NCI-H2196 (cell line): ENCODE data around the gene TMTC3.
"Not testable (repeated sequence)": the region's sequence is repeated elsewhere in the genome, so short reads cannot be mapped to it uniquely, and the experiment has no call there.

Experiments used
- DNase-seq: peaks from one replicate; lab custom pipeline; 2025; ENCODE audit not compliant: unreplicated experiment; lab: John Stamatoyannopoulos, UW

The TMTC3 gene

DNA sequence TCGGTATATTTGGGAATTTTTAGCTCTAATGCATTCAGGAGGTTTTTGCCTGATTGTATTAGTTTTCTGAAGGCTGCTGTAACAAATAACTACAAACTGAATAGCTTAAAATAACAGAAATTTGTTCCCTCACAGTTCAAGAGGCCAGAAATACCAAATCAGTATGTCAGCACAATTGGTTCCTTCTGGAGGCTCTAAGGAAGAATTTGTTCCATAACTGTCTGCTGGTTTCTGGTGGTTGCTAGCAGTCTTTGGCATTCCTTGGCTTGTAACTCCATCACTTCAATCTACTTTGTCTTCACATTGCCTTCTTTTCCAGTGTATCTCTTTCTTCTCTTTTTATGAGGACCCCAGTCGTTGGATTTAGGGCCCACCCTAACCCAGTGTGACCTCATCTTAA is 21.3 kb downstream of the TMTC3 start:
- DNase-seq = no peak

- DNase-seq = no peak
Observed at GRCh38 chr12:88166179-88166578, 24.1 kb downstream of the TMTC3 start.

DNA sequence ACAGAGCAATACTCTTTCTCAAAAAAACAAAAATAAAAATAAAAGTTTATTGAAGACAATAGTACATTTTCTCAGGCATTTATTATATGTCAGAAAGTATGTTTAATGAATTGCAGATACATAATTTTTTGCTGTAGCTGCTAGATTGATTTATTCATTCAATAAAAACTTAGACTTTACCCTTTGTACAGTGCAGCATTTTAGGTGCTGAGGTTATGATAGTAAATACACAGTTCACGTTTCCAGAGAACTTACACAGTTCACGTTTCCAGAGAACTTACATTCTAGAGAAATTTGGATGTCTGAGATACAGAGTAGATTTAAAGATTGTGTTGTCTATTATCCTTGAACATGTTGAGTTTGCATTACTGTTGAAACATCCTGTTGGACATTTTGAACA is 25.3 kb downstream of the TMTC3 start:
- DNase-seq = no peak

DNA sequence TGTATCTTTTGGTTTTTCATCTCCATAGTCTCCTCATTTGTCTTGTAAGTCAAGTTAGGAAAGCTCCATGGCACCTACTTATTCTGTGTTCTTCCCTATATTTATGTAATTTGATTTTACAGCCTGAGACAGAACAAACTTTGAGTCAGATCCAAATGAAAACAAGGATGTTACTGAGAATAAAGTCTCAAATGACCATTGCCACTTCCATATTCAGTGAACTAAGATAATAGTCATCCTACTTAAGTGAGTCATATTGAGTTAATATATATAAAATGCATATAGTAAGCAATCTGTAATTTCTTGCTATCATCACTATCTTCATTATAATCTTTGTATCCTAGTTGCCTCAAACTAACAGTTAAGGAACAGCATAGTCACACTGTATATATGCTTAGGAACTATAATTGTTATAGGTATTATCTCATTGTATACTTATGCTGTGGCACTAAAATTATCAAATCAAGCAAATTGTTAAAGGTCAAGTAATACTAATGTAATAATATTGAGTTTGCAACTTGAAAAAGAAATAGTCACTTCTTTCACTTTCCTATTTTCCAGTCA is 30.8 kb downstream of the TMTC3 start:
- DNase-seq = no peak

DNA sequence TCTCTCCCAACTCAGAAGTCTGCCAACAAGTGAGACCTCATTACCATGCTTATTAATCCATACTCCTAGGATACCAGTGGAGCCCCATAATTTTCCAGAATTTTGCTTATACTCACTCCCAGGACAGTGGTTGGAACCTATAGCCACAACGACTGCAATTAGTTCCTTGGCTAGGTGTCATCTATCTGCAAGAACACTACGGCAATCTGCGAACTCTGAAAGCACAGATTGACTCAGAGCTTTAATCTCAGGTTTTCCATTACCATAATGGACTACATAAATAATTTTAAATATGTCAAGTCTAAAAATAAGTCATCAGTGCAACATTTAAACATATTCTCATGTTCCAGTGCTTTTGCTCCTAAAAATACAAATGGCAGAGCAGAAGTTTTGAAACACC is 33.4 kb downstream of the TMTC3 start:
- no peak for DNase-seq

DNA sequence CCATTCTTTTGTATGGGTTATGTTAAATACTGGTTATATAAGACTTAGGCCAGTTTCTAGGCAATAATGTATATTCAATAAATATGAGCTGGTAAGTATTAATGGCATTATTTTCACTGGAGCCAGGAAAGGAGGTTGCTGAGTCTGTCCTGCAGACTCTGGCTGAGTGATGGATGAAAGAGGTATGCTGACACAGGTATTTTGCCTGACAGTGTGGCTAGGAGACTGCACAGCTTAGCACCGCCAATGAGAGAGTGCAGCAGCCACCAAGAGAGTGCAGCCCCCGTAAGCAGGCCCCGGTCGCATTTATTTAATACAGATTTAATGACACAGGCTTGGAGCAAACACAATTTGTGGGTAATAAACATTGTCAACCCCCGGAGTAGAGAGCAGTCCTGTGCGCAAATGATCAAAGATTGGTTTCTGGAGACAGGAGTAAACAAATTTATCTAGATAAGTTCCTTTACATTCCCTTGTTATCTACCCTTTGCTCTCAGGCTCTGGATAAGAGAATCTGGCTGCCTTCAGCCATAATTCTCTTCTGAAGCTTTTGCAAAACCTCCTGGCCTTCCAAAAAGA is 37.4 kb downstream of the TMTC3 start:
- DNase-seq = no peak

- no peak for DNase-seq
Observed at GRCh38 chr12:88181881-88182280, 39.8 kb downstream of the TMTC3 start.

GRCh38 chr12:88182416-88182815 is 40.3 kb downstream of the TMTC3 start:
- DNase-seq = no peak

DNA sequence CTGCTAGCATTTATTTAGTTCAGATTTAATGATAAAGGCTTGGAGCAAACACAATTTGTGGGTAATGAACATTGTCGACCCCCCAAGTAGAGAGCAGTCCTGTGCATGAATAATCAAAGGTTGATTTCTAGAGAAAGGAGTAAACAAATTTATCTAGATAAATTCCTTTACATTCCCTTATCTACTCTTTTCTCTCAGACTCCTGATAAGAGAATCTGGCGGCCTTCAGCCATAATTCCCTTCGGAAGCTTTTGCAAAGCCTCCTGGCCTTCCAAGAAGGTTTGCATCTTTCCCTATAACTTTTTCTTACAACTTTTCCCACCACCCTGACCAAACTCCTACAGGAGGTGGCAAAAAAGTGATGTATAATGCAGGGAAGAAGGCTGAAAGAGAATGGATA is 42.1 kb downstream of the TMTC3 start:
- DNase-seq = no peak

- DNase-seq = no peak
Observed at GRCh38 chr12:88185279-88185678, 43.2 kb downstream of the TMTC3 start.

- peak; percentile 76 for DNase-seq
Observed at GRCh38 chr12:88185988-88186387, 43.9 kb downstream of the TMTC3 start.

- no peak for DNase-seq
Observed at GRCh38 chr12:88187571-88187970, 45.5 kb downstream of the TMTC3 start.

DNA sequence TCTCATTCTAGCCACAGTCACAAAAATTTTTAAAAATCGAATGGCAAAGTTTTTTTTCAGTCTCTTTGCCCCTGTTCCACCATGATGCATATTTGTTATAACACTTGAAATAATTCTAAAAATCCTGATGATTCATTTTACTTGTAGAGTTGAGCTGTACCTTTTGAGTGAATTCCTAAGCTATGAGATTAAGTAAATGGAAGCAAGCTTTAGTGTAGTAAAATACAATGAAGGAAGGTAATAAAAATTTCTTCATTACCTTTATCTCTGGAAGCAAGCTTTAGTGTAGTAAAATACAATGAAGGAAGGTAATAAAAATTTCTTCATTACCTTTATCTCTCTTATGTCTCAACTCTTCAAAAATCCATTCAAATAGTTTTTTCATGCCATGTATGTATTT is 46.1 kb downstream of the TMTC3 start:
- no peak for DNase-seq

DNA sequence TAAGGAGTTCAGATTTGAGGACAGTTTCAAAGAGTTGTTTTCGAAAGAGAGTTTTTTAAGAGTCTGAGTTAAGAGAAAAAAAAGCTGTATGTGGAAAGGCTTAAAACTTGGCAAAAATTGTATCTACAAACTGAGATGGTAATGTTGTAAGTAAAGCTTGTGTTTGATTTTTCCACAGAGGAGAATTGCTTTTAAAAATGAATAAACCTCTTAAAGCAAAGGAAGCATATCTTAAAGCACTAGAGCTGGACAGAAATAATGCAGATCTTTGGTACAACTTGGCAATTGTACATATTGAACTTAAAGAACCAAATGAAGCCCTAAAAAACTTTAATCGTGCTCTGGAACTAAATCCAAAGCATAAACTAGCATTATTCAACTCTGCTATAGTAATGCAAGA is 50.3 kb downstream of the TMTC3 start:
- no peak for DNase-seq

- no peak for DNase-seq
Observed at GRCh38 chr12:88194868-88195267, 52.8 kb downstream of the TMTC3 start.

GRCh38 chr12:88200029-88200428 is 57.9 kb downstream of the TMTC3 start:
- DNase-seq = no peak

GRCh38 chr12:88202500-88202899 is 60.4 kb downstream of the TMTC3 start:
- DNase-seq = no peak

GRCh38 chr12:88206601-88207000 is 64.5 kb downstream of the TMTC3 start:
- no peak for DNase-seq

GRCh38 chr12:88207921-88208620 is 66.0 kb downstream of the TMTC3 start:
- no peak for DNase-seq

- DNase-seq = no peak
Observed at GRCh38 chr12:88208661-88209060, 66.6 kb downstream of the TMTC3 start.

- not testable (repeated sequence) for DNase-seq
Observed at GRCh38 chr12:88210311-88210710, 68.2 kb downstream of the TMTC3 start.

DNA sequence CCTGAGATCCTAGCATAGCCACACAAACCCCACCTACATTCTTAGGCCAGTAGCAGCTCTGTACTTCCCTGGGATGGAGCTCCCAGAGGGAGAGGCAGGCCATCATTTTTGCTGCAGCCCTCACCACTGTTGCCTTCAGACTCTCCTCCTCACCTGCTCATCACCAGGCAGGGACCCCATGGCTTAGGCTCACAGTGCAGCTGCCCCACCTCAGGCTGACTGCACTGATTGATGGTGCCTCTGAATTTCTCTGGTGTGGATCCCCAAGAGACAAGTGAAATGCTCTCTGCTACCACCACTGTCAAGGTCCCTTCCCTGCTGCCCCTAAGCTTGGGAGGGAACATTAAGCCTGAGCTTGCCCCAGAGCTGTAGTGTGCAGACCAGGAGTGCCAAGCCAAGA is 76.2 kb downstream of the TMTC3 start:
- DNase-seq = no peak

- DNase-seq = no peak
Observed at GRCh38 chr12:88219861-88220260, 77.8 kb downstream of the TMTC3 start.
